CD4-positive, alpha-beta T cell (primary cell): Measurements from ENCODE around the gene TMEM145. TPM values are rescaled to one million over a fixed set of nuclear protein-coding genes. Genes with fewer than 3 reads are reported as not detected.

Experiments used
- ATAC-seq: fragments of 200-7000 bp; cut with Tn5 transposase; one replicate; pipeline ENCODE4 v1.10.0; 2022; ENCODE audit warnings: mild to moderate bottlenecking; ENCODE audit not compliant: poor library complexity
- CTCF ChIA-PET: fragments of 350-600 bp; sonication (Branson Sonifier 250); formaldehyde crosslinking; loops from one replicate; lab custom pipeline; 2021; ENCODE audit warnings: antibody characterized with exemption, inconsistent platforms; lab: Charles Lee
- POLR2A ChIA-PET: fragments of 350-600 bp; sonication (Branson Sonifier 250); formaldehyde crosslinking; loops from one replicate; lab custom pipeline; 2021; ENCODE audit warnings: antibody characterized with exemption, inconsistent platforms; lab: Charles Lee
- DNase-seq, 14 experiments: peaks; one replicate each; pipeline ENCODE4 v3.0.0-alpha.2; 2013 to 2020; ENCODE audit warnings: mixed read lengths in 2 of 14
- H3K27ac ChIP-seq, 2 donors: one replicate each; pipeline versions ENCODE4 v1.5.1 to v1.7.0; 2013; ENCODE audit warnings: low read length in 2 of 2, low read depth in 1 of 2, mild to moderate bottlenecking in 1 of 2
- H3K27me3 ChIP-seq, 2 experiments: 1 replicate in 1 of 2; 2 replicates in 1 of 2; pipeline versions ENCODE4 v1.6.1 to v1.7.0; 2013; ENCODE audit warnings: low read length in 2 of 2, control low read depth in 1 of 2, mild to moderate bottlenecking in 1 of 2, moderate library complexity in 1 of 2; ENCODE audit not compliant: insufficient read depth in 2 of 2, control insufficient read depth in 1 of 2
- H3K36me3 ChIP-seq: one replicate; pipeline ENCODE4 v1.6.1; 2013; ENCODE audit warnings: low read length, control low read depth; ENCODE audit not compliant: insufficient read depth
- H3K4me1 ChIP-seq: one replicate; pipeline ENCODE4 v1.6.1; 2013; ENCODE audit warnings: low read length, control low read depth; ENCODE audit not compliant: insufficient read depth
- H3K4me3 ChIP-seq: one replicate; pipeline ENCODE4 v1.5.1; 2013; ENCODE audit warnings: mild to moderate bottlenecking, low read length, moderate library complexity
- H3K9me3 ChIP-seq, 2 experiments: 1 replicate in 1 of 2; 2 replicates in 1 of 2; pipeline versions ENCODE4 v1.6.1 to v1.7.0; 2013; ENCODE audit warnings: low read length in 2 of 2, mild to moderate bottlenecking in 2 of 2, control low read depth in 1 of 2, moderate library complexity in 1 of 2; ENCODE audit not compliant: control insufficient read depth in 1 of 2, insufficient read depth in 1 of 2
- H3K27ac Mint-ChIP-seq: one replicate; pipeline ENCODE4 v1.8.0; 2020; ENCODE audit warnings: mixed read lengths
- H3K27me3 Mint-ChIP-seq: one replicate; pipeline ENCODE4 v1.8.0; 2021; ENCODE audit warnings: mixed read lengths
- H3K36me3 Mint-ChIP-seq: one replicate; pipeline ENCODE4 v1.8.0; 2021; ENCODE audit warnings: low read depth, mixed read lengths
- H3K4me1 Mint-ChIP-seq: one replicate; pipeline ENCODE4 v1.8.0; 2021; ENCODE audit warnings: low read depth, mixed read lengths
- H3K4me3 Mint-ChIP-seq: one replicate; pipeline ENCODE4 v1.8.0; 2020; ENCODE audit warnings: mild to moderate bottlenecking, mixed read lengths
- H3K9me3 Mint-ChIP-seq: one replicate; pipeline ENCODE4 v1.8.0; 2020; ENCODE audit warnings: mixed read lengths
- CTCF ChIP-seq: fragments of 200-600 bp; IDR thresholded peaks from one replicate; pipeline ENCODE4 v1.8.0; 2022; ENCODE audit warnings: antibody characterized with exemption, mild to moderate bottlenecking
- intact Hi-C, 2 experiments: fragments of 100-400 bp; cut with DNase I in 1 of 2; cut with micrococcal nuclease in 1 of 2; formaldehyde crosslinking; loops; one replicate each; pipeline versions ENCODE4 v1.15.1 to v1.9.0; 2023 to 2025; cut with DNase I, micrococcal nuclease
- total RNA-seq, 174 experiments: library from RNA in 2 of 174; stranded (reverse) in 2 of 174; gene quantifications; one replicate each; pipeline ENCODE4 v1.2.3 and lab custom pipeline; 2021 to 2026

TMEM145 gene
- total RNA-seq, 2 experiments from 2014 or later = not detected

- peak; percentile 25 for ATAC-seq
- Histone ChIP-seq H3K36me3 (peaks cover 35% of the 10 kb centered on the region), H3K4me1 (peaks cover 51% of the 10 kb centered on the region), H3K4me3 (peak overlapping the region; percentile 65), H3K27me3 (no peaks in the 10 kb centered on the region), H3K27ac (peak overlapping the region; percentile 91 to 93), H3K9me3 (no peaks in the 10 kb centered on the region)
- POLR2A ChIA-PET = interaction anchor here (0.6 to 4.4 kb wide), 12 partner anchors 9 to 891 kb away, joined by 3 to 59 read pairs (median 6); partner anchors contain the start of genes ERF, GSK3A, PAFAH1B3 and PRR19
- Mint-ChIP-seq H3K36me3 (peaks cover 30% of the 10 kb centered on the region), H3K27ac (no peak overlapping the region), H3K9me3 (no peaks in the 10 kb centered on the region), H3K4me3 (peak overlapping the region; percentile 92), H3K27me3 (no peaks in the 10 kb centered on the region), H3K4me1 (peaks cover 31% of the 10 kb centered on the region)
- TF ChIP-seq CTCF = no peak
- CTCF ChIA-PET = interaction anchor here (0.9 to 3.2 kb wide), 5 partner anchors 9 to 26 kb away, joined by 3 to 27 read pairs (median 4); no protein-coding TSS in a partner anchor
- intact Hi-C loops = no loop called here
- DNase-seq = peak in 13 of 14 experiments; percentile 33 to 92 (median 63)
Measured at GRCh38 chr19:42270346-42271044, 42.6 kb upstream of the TMEM145 start.

GRCh38 chr19:42271045-42271419 lies 42.1 kb upstream of the TMEM145 start:
- peaks cover 33% of the 10 kb centered on the region for H3K4me1 Mint-ChIP-seq

More at GRCh38 chr19:42271045-42271419, 42.1 kb upstream of the TMEM145 start:
- Histone ChIP-seq H3K36me3 (peaks cover 35% of the 10 kb centered on the region), H3K9me3 (no peaks in the 10 kb centered on the region), H3K4me1 (peaks cover 57% of the 10 kb centered on the region), H3K4me3 (peak overlapping the region; percentile 65), H3K27me3 (no peaks in the 10 kb centered on the region), H3K27ac (peak overlapping the region; percentile 91 to 93)
- DNase-seq (no peak), ATAC-seq (no peak)
- TF ChIP-seq CTCF = no peak
- H3K4me3 Mint-ChIP-seq = peak overlapping the region; percentile 69
- H3K36me3 Mint-ChIP-seq = peaks cover 32% of the 10 kb centered on the region
- POLR2A ChIA-PET = interaction anchor here (0.6 to 4.4 kb wide), 8 partner anchors 8 to 892 kb away, joined by 4 to 59 read pairs (median 12); partner anchors contain the start of genes GSK3A, PAFAH1B3 and PRR19
- no peak overlapping the region for H3K27ac Mint-ChIP-seq
- no peaks in the 10 kb centered on the region for H3K9me3 Mint-ChIP-seq
- CTCF ChIA-PET = interaction anchor here (0.9 to 3.2 kb wide), 4 partner anchors 9 to 26 kb away, joined by 3 to 27 read pairs (median 8); no protein-coding TSS in a partner anchor
- H3K27me3 Mint-ChIP-seq = no peaks in the 10 kb centered on the region
- intact Hi-C loops = no loop called here
